ENCODE measurements around the gene SAPCD2.

Gene SAPCD2

GRCh38 chr9:137111788-137112563, 41.6 kb upstream of the SAPCD2 start:
- Histone ChIP-seq H3K4ac (ENCODE audit: low read depth, low read length) (no peak overlapping the region), H3K4me2 (ENCODE audit: low read length) (no peak overlapping the region), H4K8ac (ENCODE audit: low read depth, low read length) (no peak overlapping the region), H3K4me1 (ENCODE audit: control insufficient read depth, low read depth, low read length) (no peaks in the 10 kb centered on the region), H3K36me3 (ENCODE audit: control insufficient read depth, insufficient read depth, low read length) (no peaks in the 10 kb centered on the region), H2BK15ac (replicated peaks; ENCODE audit: low read depth) (no peak overlapping the region), H3K27ac (ENCODE audit: low read depth, low read length) (no peak overlapping the region), H2BK120ac (ENCODE audit: low read depth, low read length) (no peak overlapping the region), H4K5ac (ENCODE audit: low read length) (no peak overlapping the region), H3K56ac (ENCODE audit: low read length) (no peak overlapping the region), H3K9ac (ENCODE audit: low read length) (no peak overlapping the region), H3K18ac (ENCODE audit: low read length) (no peak overlapping the region), H3K23ac (ENCODE audit: low read length) (no peak overlapping the region), H3K4me3 (ENCODE audit: low read length) (no peak overlapping the region), H3K79me2 (ENCODE audit: control insufficient read depth, insufficient read depth, low read length) (no peaks in the 10 kb centered on the region), H2AK5ac (ENCODE audit: low read length) (no peak overlapping the region), H3K79me1 (ENCODE audit: low read length) (no peaks in the 10 kb centered on the region), H3K27me3 (ENCODE audit: insufficient read depth, low read length, poor library complexity) (peaks cover 15% of the 10 kb centered on the region), H2BK5ac (ENCODE audit: low read length) (no peak overlapping the region)
- WGBS (ENCODE audit: extremely low coverage, insufficient coverage, low lambda C conversion rate) = no CpG with 5 or more reads among the region's 35 CpGs
- no peak for DNase-seq

- no peak overlapping the region for H4K8ac ChIP-seq (ENCODE audit: low read depth, low read length)
- peaks cover 15% of the 10 kb centered on the region for H3K27me3 ChIP-seq (ENCODE audit: insufficient read depth, low read length, poor library complexity)
- no peak overlapping the region for H4K5ac ChIP-seq (ENCODE audit: low read length)
- H3K4me2 ChIP-seq (ENCODE audit: low read length) = no peak overlapping the region
- H3K36me3 ChIP-seq (ENCODE audit: control insufficient read depth, insufficient read depth, low read length) = no peaks in the 10 kb centered on the region
- no peak overlapping the region for H3K23ac ChIP-seq (ENCODE audit: low read length)
- no peak overlapping the region for H3K27ac ChIP-seq (ENCODE audit: low read depth, low read length)
- no peak overlapping the region for H3K4ac ChIP-seq (ENCODE audit: low read depth, low read length)
- H3K9ac ChIP-seq (ENCODE audit: low read length) = no peak overlapping the region
- H2BK120ac ChIP-seq (ENCODE audit: low read depth, low read length) = no peak overlapping the region
- no peak for DNase-seq
- H3K4me1 ChIP-seq (ENCODE audit: control insufficient read depth, low read depth, low read length) = no peaks in the 10 kb centered on the region
- no peak overlapping the region for H2BK5ac ChIP-seq (ENCODE audit: low read length)
- H3K56ac ChIP-seq (ENCODE audit: low read length) = no peak overlapping the region
- H2BK15ac ChIP-seq (replicated peaks; ENCODE audit: low read depth) = no peak overlapping the region
- H3K79me2 ChIP-seq (ENCODE audit: control insufficient read depth, insufficient read depth, low read length) = no peaks in the 10 kb centered on the region
- H2AK5ac ChIP-seq (ENCODE audit: low read length) = no peak overlapping the region
- WGBS (ENCODE audit: extremely low coverage, insufficient coverage, low lambda C conversion rate) = no CpG with 5 or more reads among the region's 28 CpGs
- no peak overlapping the region for H3K18ac ChIP-seq (ENCODE audit: low read length)
- H3K4me3 ChIP-seq (ENCODE audit: low read length) = no peak overlapping the region
- no peaks in the 10 kb centered on the region for H3K79me1 ChIP-seq (ENCODE audit: low read length)
Measured at GRCh38 chr9:137110911-137111787, 40.8 kb upstream of the SAPCD2 start.

DNA sequence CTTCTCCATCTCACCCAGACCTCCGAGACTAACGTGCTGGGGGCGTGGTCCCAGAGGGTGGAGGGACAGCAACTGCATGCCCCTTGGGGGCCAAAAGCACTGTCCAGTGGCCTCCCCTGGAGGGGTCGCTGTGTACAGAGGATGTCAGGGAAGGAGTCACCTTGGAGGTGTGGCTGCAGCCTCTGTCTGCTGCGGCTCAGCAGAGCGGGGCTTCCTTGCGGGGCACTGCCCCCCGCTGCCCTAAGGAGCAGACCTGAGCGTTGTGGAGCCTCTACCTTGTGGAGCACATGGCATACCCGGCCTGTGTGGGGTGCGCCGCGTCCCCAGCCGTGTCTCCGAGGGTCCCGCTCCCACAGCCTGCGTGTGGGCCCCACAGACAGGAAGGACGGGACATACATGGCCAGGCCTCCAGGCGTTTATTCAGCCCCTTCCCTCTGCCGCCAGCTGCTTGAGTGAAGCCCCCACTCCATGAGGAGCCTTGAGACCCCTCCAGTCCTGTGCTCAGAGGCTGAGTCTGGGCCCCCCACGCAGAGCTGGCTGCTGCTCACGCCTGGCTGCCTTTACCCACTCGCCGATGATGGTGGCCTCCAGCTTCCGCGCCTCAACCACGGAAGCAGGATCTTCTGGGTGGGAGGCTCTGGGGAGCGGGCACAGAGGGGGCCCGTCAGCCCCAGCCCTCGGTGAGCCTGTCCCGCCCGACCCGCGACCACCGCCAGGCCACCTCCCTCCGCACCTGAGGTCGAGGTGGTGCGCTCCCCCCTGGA, 40.0 kb upstream of the SAPCD2 start:
- Histone ChIP-seq H3K79me1 (ENCODE audit: low read length) (no peaks in the 10 kb centered on the region), H2BK15ac (replicated peaks; ENCODE audit: low read depth) (no peak overlapping the region), H3K9ac (ENCODE audit: low read length) (no peak overlapping the region), H2BK120ac (ENCODE audit: low read depth, low read length) (no peak overlapping the region), H4K8ac (ENCODE audit: low read depth, low read length) (no peak overlapping the region), H3K4me3 (ENCODE audit: low read length) (no peak overlapping the region), H4K5ac (ENCODE audit: low read length) (no peak overlapping the region), H3K27ac (ENCODE audit: low read depth, low read length) (no peak overlapping the region), H3K36me3 (ENCODE audit: control insufficient read depth, insufficient read depth, low read length) (no peaks in the 10 kb centered on the region), H3K23ac (ENCODE audit: low read length) (no peak overlapping the region), H3K18ac (ENCODE audit: low read length) (no peak overlapping the region), H3K4me2 (ENCODE audit: low read length) (no peak overlapping the region), H3K79me2 (ENCODE audit: control insufficient read depth, insufficient read depth, low read length) (no peaks in the 10 kb centered on the region), H3K27me3 (ENCODE audit: insufficient read depth, low read length, poor library complexity) (peaks cover 13% of the 10 kb centered on the region), H3K4ac (ENCODE audit: low read depth, low read length) (no peak overlapping the region), H2AK5ac (ENCODE audit: low read length) (no peak overlapping the region), H2BK5ac (ENCODE audit: low read length) (no peak overlapping the region), H3K56ac (ENCODE audit: low read length) (no peak overlapping the region), H3K4me1 (ENCODE audit: control insufficient read depth, low read depth, low read length) (no peaks in the 10 kb centered on the region)
- no peak for DNase-seq
- WGBS (ENCODE audit: extremely low coverage, insufficient coverage, low lambda C conversion rate) = no CpG with 5 or more reads among the region's 38 CpGs

DNA sequence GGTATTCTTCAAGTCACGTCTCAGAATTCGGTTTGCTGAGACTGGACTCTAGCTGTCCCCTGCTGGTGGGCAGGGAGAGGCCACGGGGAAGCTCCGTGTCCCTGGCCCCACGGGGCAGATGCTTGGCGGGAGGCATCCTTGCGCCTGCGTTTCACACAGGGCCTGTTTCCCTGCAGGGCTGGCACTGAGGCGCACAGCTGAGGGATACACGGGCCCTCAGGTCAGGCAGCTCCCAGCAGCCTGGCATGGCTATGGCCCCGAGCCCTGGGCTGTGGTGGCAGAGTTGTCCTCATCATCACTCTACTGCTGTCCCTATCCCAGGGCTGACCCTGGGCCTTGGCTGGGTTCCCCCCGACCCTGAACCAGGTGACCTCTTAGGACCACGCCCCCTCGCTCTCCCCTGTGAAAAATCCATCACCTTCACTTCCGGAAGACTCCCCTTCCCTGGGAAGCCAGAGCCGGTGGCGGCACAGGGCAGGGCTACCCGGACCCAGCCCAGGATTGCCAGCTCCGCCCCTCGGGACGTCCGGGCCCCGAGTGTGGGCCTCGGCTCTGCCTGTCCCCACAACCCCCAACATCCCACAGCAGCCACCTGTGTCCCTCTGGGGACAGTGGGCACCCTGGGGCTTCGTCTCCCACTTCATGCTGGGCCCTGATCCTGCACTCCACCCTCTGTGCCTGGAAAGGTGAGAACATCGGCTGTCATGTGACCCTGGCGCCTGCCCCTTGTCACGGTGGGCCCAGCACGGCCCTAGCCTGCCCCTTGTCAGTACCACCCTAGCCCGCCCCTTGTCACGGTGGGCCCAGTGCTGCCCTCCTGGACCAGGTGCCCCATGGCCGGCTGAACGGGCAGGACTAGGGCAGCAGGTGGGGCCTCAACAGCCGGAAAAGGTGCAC, 39.1 kb upstream of the SAPCD2 start:
- H3K79me1 ChIP-seq (ENCODE audit: low read length) = no peaks in the 10 kb centered on the region
- H3K4me1 ChIP-seq (ENCODE audit: control insufficient read depth, low read depth, low read length) = no peaks in the 10 kb centered on the region
- no peak overlapping the region for H3K9ac ChIP-seq (ENCODE audit: low read length)
- no peak overlapping the region for H3K4me3 ChIP-seq (ENCODE audit: low read length)
- H2AK5ac ChIP-seq (ENCODE audit: low read length) = no peak overlapping the region
- no CpG with 5 or more reads among the region's 34 CpGs for WGBS (ENCODE audit: extremely low coverage, insufficient coverage, low lambda C conversion rate)
- no peak overlapping the region for H2BK15ac ChIP-seq (replicated peaks; ENCODE audit: low read depth)
- no peak overlapping the region for H3K23ac ChIP-seq (ENCODE audit: low read length)
- no peak overlapping the region for H2BK5ac ChIP-seq (ENCODE audit: low read length)
- H3K4ac ChIP-seq (ENCODE audit: low read depth, low read length) = no peak overlapping the region
- no peak overlapping the region for H4K5ac ChIP-seq (ENCODE audit: low read length)
- no peak overlapping the region for H2BK120ac ChIP-seq (ENCODE audit: low read depth, low read length)
- H3K27me3 ChIP-seq (ENCODE audit: insufficient read depth, low read length, poor library complexity) = peaks cover 5% of the 10 kb centered on the region
- no peak overlapping the region for H3K56ac ChIP-seq (ENCODE audit: low read length)
- H4K8ac ChIP-seq (ENCODE audit: low read depth, low read length) = no peak overlapping the region
- no peak overlapping the region for H3K18ac ChIP-seq (ENCODE audit: low read length)
- H3K4me2 ChIP-seq (ENCODE audit: low read length) = no peak overlapping the region
- H3K27ac ChIP-seq (ENCODE audit: low read depth, low read length) = no peak overlapping the region
- no peak for DNase-seq
- no peaks in the 10 kb centered on the region for H3K36me3 ChIP-seq (ENCODE audit: control insufficient read depth, insufficient read depth, low read length)
- no peaks in the 10 kb centered on the region for H3K79me2 ChIP-seq (ENCODE audit: control insufficient read depth, insufficient read depth, low read length)

- H4K5ac ChIP-seq (ENCODE audit: low read length) = no peak overlapping the region
- no peak overlapping the region for H3K4me2 ChIP-seq (ENCODE audit: low read length)
- no peak overlapping the region for H2BK120ac ChIP-seq (ENCODE audit: low read depth, low read length)
- H2AK5ac ChIP-seq (ENCODE audit: low read length) = no peak overlapping the region
- no peak overlapping the region for H3K23ac ChIP-seq (ENCODE audit: low read length)
- DNase-seq = no peak
- H3K36me3 ChIP-seq (ENCODE audit: control insufficient read depth, insufficient read depth, low read length) = peaks cover 2% of the 10 kb centered on the region
- H3K79me2 ChIP-seq (ENCODE audit: control insufficient read depth, insufficient read depth, low read length) = no peaks in the 10 kb centered on the region
- no peak overlapping the region for H2BK15ac ChIP-seq (replicated peaks; ENCODE audit: low read depth)
- no peak overlapping the region for H3K4me3 ChIP-seq (ENCODE audit: low read length)
- H3K4me1 ChIP-seq (ENCODE audit: control insufficient read depth, low read depth, low read length) = no peaks in the 10 kb centered on the region
- H3K79me1 ChIP-seq (ENCODE audit: low read length) = no peaks in the 10 kb centered on the region
- no peak overlapping the region for H3K18ac ChIP-seq (ENCODE audit: low read length)
- no peak overlapping the region for H4K8ac ChIP-seq (ENCODE audit: low read depth, low read length)
- no peak overlapping the region for H3K56ac ChIP-seq (ENCODE audit: low read length)
- no peak overlapping the region for H3K4ac ChIP-seq (ENCODE audit: low read depth, low read length)
- WGBS (ENCODE audit: extremely low coverage, insufficient coverage, low lambda C conversion rate) = no CpG with 5 or more reads among the region's 29 CpGs
- H2BK5ac ChIP-seq (ENCODE audit: low read length) = no peak overlapping the region
- H3K27me3 ChIP-seq (ENCODE audit: insufficient read depth, low read length, poor library complexity) = peaks cover 3% of the 10 kb centered on the region
- no peak overlapping the region for H3K9ac ChIP-seq (ENCODE audit: low read length)
- H3K27ac ChIP-seq (ENCODE audit: low read depth, low read length) = no peak overlapping the region
Measured at GRCh38 chr9:137108608-137109249, 38.4 kb upstream of the SAPCD2 start.

Data from mesendoderm (in vitro differentiated cells).